Transverse colon (tissue), 4 donors: ENCODE results near the gene FMNL2. TPM values are rescaled to one million over a fixed set of nuclear protein-coding genes. Genes with fewer than 3 reads are reported as not detected.

Experiments used
- DNase-seq: peaks from one replicate; pipeline ENCODE4 v3.0.0-alpha.2; 2019
- H3K27ac ChIP-seq, 4 donors: fragments of 200-600 bp; sonication (generic); 2 replicates each; pipeline ENCODE4 v1.5.1; 2016 to 2018; ENCODE audit warnings: inconsistent platforms in 4 of 4
- H3K27me3 ChIP-seq: fragments of 200-600 bp; sonication (generic); 2 replicates; pipeline ENCODE4 v1.5.1; 2017; ENCODE audit warnings: inconsistent platforms
- H3K36me3 ChIP-seq, 4 donors: fragments of 200-600 bp; sonication (generic); 2 replicates each; pipeline ENCODE4 v1.5.1; 2017 to 2019; ENCODE audit warnings: inconsistent platforms in 4 of 4
- H3K4me1 ChIP-seq, 4 donors: fragments of 200-600 bp; sonication (generic); 2 replicates each; pipeline ENCODE4 v1.5.1; 2017 to 2020; ENCODE audit warnings: inconsistent platforms in 4 of 4
- H3K4me3 ChIP-seq, 4 donors: fragments of 200-600 bp; sonication (generic); 1 replicate in 1 of 4; 2 replicates in 3 of 4; pipeline versions ENCODE4 v1.5.1 to v1.6.1; 2017 to 2019; ENCODE audit warnings: inconsistent platforms in 4 of 4
- H3K9me3 ChIP-seq, 2 donors: fragments of 200-600 bp; sonication (generic); 2 replicates each; pipeline ENCODE4 v1.5.1; 2017 to 2019; ENCODE audit warnings: inconsistent platforms in 2 of 2
- EP300 ChIP-seq: sonication (generic); formaldehyde crosslinking; IDR thresholded peaks from one replicate; pipeline ENCODE4 v1.6.1; 2017; ENCODE audit warnings: antibody characterized with exemption, low read depth
- POLR2A ChIP-seq: fragments of 450-650 bp; IDR thresholded peaks from one replicate; pipeline ENCODE4 v1.6.1; 2016; ENCODE audit warnings: antibody characterized with exemption, mild to moderate bottlenecking, moderate library complexity
- POLR2AphosphoS5 ChIP-seq, 3 donors: sonication (generic); formaldehyde crosslinking; IDR thresholded peaks; one replicate each; pipeline ENCODE4 v1.6.1; 2016; ENCODE audit warnings: antibody characterized with exemption in 3 of 3
- WGBS, 2 donors: methylation state at CpG; one replicate each; pipeline ENCODE4 v1.1.5; 2018; ENCODE audit warnings: low coverage in 1 of 2; 5-methylcytosine and 5-hydroxymethylcytosine counted together
- in situ Hi-C, 4 donors: fragments of 200-750 bp; cut with MboI; loops; one replicate each; pipeline versions ENCODE4 v1.15.0 to v1.15.1; 2017; ENCODE audit warnings: low sequenced_read_pairs in 3 of 4, low pct_ligation_motif_present in 1 of 4, low pct_unique_long_range_greater_than_20kb in 1 of 4
- intact Hi-C: fragments of 100-400 bp; cut with DNase I; formaldehyde crosslinking; loops from one replicate; pipeline ENCODE4 v1.15.1; 2023; ENCODE audit warnings: low total_unique reads
- total RNA-seq, 4 donors: library from RNA; depleted of rRNA; stranded (reverse); fragments of >200 nt; gene quantifications; one replicate each; pipeline ENCODE4 v1.1.0, GENCODE V29; 2016
- TF ChIP-seq, protein P1 (sequence below), 5 experiments: fragments of 200-600 bp in 3 of 5; fragments of 450-650 bp in 2 of 5; sonication (generic) in 3 of 5; IDR thresholded peaks; 1 replicate in 2 of 5; 2 replicates in 3 of 5; pipeline ENCODE4 v1.5.1; 2016 to 2017; ENCODE audit warnings: antibody characterized with exemption in 5 of 5, inconsistent platforms in 3 of 5, mild to moderate bottlenecking in 2 of 5, moderate library complexity in 1 of 5

The FMNL2 gene
- total RNA-seq, 4 donors from 2014 or later: 9.2 to 31.4 (median 23.9) TPM

DNA sequence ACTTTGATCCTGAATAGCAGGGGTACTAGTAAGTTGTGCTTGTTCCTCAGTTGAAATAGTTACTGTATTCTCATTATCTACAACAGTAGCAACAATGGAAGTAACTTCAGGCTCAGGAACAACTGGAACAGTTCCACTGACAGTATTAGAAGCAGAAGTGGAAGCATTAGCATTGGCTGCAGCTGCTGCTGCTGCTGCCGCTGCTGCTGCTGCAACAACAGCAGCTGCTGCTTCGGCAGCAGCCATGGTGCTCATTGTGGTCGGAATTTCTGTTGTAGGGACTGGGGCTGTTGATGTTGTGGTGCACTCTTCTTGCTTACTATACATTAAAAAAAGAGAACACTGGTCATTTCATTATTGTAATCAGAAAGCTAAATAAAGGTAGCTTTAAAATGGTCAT, 341.5 kb downstream of the FMNL2 start:
- in situ Hi-C loops: loop anchor here in 1 of 4 donors (25.0 kb wide), 1 partner anchor 1214 kb away; no protein-coding TSS in a partner anchor
- WGBS, 2 donors: 87% methylated on average over 3 of the region's 3 CpGs; no CpG with 5 or more reads in 1 of the 2 donors
- Histone ChIP-seq H3K36me3 (peaks cover 0 to 83% (median 34%) of the 10 kb centered on the region in 4 donors), H3K27ac (no peak overlapping the region), H3K4me3 (no peak overlapping the region), H3K27me3 (no peaks in the 10 kb centered on the region), H3K4me1 (no peaks in the 10 kb centered on the region), H3K9me3 (no peaks in the 10 kb centered on the region)
- TF ChIP-seq POLR2AphosphoS5 (IDR thresholded peaks at IDR 0.05) (no peak), EP300 (no peak), POLR2A (no peak)
- TF ChIP-seq, protein P1, sequence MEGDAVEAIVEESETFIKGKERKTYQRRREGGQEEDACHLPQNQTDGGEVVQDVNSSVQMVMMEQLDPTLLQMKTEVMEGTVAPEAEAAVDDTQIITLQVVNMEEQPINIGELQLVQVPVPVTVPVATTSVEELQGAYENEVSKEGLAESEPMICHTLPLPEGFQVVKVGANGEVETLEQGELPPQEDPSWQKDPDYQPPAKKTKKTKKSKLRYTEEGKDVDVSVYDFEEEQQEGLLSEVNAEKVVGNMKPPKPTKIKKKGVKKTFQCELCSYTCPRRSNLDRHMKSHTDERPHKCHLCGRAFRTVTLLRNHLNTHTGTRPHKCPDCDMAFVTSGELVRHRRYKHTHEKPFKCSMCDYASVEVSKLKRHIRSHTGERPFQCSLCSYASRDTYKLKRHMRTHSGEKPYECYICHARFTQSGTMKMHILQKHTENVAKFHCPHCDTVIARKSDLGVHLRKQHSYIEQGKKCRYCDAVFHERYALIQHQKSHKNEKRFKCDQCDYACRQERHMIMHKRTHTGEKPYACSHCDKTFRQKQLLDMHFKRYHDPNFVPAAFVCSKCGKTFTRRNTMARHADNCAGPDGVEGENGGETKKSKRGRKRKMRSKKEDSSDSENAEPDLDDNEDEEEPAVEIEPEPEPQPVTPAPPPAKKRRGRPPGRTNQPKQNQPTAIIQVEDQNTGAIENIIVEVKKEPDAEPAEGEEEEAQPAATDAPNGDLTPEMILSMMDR (IDR thresholded peaks at IDR 0.05): no peak
- intact Hi-C loops: no loop called here
- no peak for DNase-seq

DNA sequence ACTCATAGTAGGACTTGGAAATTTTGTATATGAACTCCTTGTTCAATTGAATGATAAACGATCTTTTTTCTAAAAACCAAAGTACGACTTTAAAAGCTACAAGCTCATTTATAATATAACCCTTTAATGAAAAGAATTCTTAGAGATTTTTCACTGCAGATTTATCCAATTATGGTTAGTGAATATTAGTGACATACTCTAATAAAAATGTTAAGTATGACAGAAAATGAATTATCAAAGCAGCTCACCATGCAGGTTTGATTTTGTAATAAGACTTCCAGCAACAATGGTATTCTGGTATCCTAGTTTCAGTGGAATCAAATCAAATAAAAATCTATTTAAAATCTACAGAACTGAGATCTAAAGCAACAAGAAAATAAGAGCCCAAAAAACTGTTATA, 343.8 kb downstream of the FMNL2 start:
- Histone ChIP-seq H3K27me3 (no peaks in the 10 kb centered on the region), H3K36me3 (peaks cover 0 to 60% (median 23%) of the 10 kb centered on the region in 4 donors), H3K4me3 (no peak overlapping the region), H3K27ac (no peak overlapping the region), H3K4me1 (no peaks in the 10 kb centered on the region), H3K9me3 (no peaks in the 10 kb centered on the region)
- no peak for DNase-seq
- intact Hi-C loops: no loop called here
- WGBS, 2 donors: 87 to 96% methylated on average over 2 of the region's 2 CpGs
- no peak for TF ChIP-seq EP300
- no peak for TF ChIP-seq POLR2AphosphoS5 (IDR thresholded peaks at IDR 0.05)
- TF ChIP-seq POLR2A: no peak
- TF ChIP-seq, protein P1 (IDR thresholded peaks at IDR 0.05): no peak
- in situ Hi-C loops: loop anchor here in 1 of 4 donors (25.0 kb wide), 1 partner anchor 1217 kb away; no protein-coding TSS in a partner anchor

DNA sequence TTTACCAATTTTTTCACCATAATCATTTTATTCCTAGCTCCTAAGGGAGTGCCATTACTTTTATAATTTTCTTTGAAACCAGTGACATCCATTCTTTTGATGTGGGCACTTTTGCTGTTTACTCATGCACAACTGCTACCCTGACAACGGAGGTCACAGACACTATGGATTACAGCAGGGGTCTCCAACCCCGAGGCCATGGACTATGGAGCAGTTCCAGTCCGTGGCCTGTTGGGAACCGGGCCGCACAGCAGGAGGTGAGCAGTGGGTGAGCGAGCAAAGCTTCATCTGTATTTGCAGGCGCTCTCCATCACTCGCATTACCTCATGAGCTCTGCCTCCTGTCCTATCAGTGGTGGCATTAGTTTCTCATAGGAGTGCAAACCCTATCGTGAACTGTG, 347.7 kb downstream of the FMNL2 start:
- Histone ChIP-seq H3K27me3 (no peaks in the 10 kb centered on the region), H3K9me3 (no peaks in the 10 kb centered on the region), H3K27ac (no peak overlapping the region), H3K4me3 (no peak overlapping the region), H3K36me3 (peaks cover 0 to 27% (median 9%) of the 10 kb centered on the region in 4 donors), H3K4me1 (no peaks in the 10 kb centered on the region)
- DNase-seq: no peak
- intact Hi-C loops (no loop called here), in situ Hi-C loops (loop anchor here in 1 of 4 donors (25.0 kb wide), 1 partner anchor 1220 kb away; no protein-coding TSS in a partner anchor)
- 95 to 98% methylated on average over 4 to 9 of the region's 9 CpGs for WGBS, 2 donors
- TF ChIP-seq POLR2AphosphoS5 (IDR thresholded peaks at IDR 0.05) (no peak), EP300 (no peak), POLR2A (no peak)
- TF ChIP-seq, protein P1 (IDR thresholded peaks at IDR 0.05): no peak

DNA sequence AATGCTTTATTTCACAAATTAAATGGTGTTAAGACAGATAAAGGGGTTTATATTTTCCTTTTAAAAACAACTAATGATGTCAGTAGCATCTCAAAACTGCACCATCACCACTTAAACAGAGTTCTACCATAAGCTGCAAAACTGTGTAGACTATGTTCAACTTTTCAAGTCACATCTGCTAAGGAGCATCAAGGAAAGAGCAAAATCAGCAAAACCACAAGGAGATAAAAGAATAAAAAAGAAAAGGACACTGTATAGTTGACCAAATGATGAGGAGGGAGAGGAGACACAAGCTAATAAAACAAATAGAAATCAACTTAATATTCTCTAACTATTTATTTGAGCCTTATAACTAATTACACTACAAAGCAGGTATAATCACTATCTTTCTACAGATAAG, 348.4 kb downstream of the FMNL2 start:
- H3K4me3 ChIP-seq: no peak overlapping the region
- no peaks in the 10 kb centered on the region for H3K27me3 ChIP-seq
- peaks cover 0 to 24% (median 8%) of the 10 kb centered on the region in 4 donors for H3K36me3 ChIP-seq
- TF ChIP-seq POLR2A (no peak), POLR2AphosphoS5 (IDR thresholded peaks at IDR 0.05) (no peak), EP300 (no peak)
- TF ChIP-seq, protein P1 (IDR thresholded peaks at IDR 0.05): no peak
- intact Hi-C loops: no loop called here
- H3K9me3 ChIP-seq: no peaks in the 10 kb centered on the region
- no peak overlapping the region for H3K27ac ChIP-seq
- in situ Hi-C loops: loop anchor here in 1 of 4 donors (25.0 kb wide), 1 partner anchor 1221 kb away; no protein-coding TSS in a partner anchor
- DNase-seq: no peak
- H3K4me1 ChIP-seq: no peaks in the 10 kb centered on the region
